ENCODE data around the gene AMN1.
"Not testable (repeated sequence)": the region's sequence is repeated elsewhere in the genome, so short reads cannot be mapped to it uniquely, and the experiment has no call there.

Gene AMN1

GRCh38 chr12:31727192-31727591 is 1.6 kb downstream of the AMN1 start:
- in situ Hi-C loops (cut with MboI; ENCODE audit: low sequenced_read_pairs), result no loop called here
- Histone ChIP-seq H3K27me3 (ENCODE audit: low read depth) (no peaks in the 10 kb centered on the region), H3K4me3 (no peak overlapping the region), H3K4me1 (peaks cover 5% of the 10 kb centered on the region; the same call in 1 of the 2 replicates), H3K9me3 (peaks cover 5% of the 10 kb centered on the region; the same call in 1 of the 2 replicates), H3K36me3 (replicated peaks) (no peaks in the 10 kb centered on the region)
- no peak for DNase-seq (ENCODE audit: low spot score in 2 of 2)

DNA sequence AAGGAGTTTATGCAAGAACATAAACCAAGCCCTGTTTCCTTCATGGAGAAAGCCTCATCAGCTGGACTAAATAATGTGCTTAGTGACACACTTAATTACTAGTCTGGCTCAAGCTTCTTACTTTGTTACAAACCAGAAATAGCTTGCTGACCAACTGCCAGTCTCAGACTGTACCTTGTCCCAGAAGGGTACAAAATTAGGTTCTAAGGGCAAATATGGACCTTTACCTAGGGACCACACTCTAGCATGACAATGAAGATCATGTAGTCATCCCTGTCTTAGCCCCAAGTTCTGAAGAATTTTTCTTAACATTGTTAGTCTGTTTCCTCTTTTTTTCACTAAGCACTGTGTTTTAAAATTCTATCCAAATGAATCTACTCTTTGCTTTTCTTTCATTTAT is 2.2 kb downstream of the AMN1 start:
- DNase-seq (ENCODE audit: low spot score in 2 of 2), result no peak
- Histone ChIP-seq H3K4me3 (no peak overlapping the region), H3K36me3 (replicated peaks) (no peaks in the 10 kb centered on the region), H3K9me3 (peaks cover 5% of the 10 kb centered on the region; the same call in 1 of the 2 replicates), H3K4me1 (peaks cover 5% of the 10 kb centered on the region; the same call in 1 of the 2 replicates), H3K27me3 (ENCODE audit: low read depth) (no peaks in the 10 kb centered on the region)
- in situ Hi-C loops (cut with MboI; ENCODE audit: low sequenced_read_pairs), result no loop called here

GRCh38 chr12:31724557-31724956 is 4.3 kb downstream of the AMN1 start:
- in situ Hi-C loops (cut with MboI; ENCODE audit: low sequenced_read_pairs), result no loop called here
- DNase-seq (ENCODE audit: low spot score in 2 of 2), result no peak
- H3K4me3 ChIP-seq, result no peak overlapping the region
- peaks cover 2% of the 10 kb centered on the region; the same call in 1 of the 2 replicates for H3K9me3 ChIP-seq
- H3K4me1 ChIP-seq, result peaks cover 4% of the 10 kb centered on the region; the same call in 1 of the 2 replicates
- no peaks in the 10 kb centered on the region for H3K27me3 ChIP-seq (ENCODE audit: low read depth)
- H3K36me3 ChIP-seq (replicated peaks), result no peaks in the 10 kb centered on the region

DNA sequence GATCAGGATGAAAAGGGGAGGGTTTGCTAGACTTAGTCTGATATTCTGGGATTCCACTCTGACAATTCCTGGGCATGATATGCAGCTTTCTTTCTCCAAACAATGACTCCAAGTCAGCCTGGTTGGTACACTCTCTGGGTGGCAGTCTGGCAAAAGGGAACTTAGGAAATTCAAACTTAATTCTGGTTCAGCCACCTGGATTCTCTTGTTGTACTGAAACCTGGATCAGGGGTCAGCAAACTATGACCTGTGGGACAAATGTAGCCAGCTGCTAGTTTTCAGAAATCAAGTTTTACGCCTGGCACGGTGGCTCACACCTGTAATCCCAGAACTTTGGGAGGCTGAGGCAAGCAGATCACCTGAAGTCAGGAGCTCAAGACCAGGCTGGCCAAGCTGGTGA is 6.2 kb downstream of the AMN1 start:
- no peaks in the 10 kb centered on the region for H3K27me3 ChIP-seq (ENCODE audit: low read depth)
- no peak for DNase-seq (ENCODE audit: low spot score in 2 of 2)
- in situ Hi-C loops (cut with MboI; ENCODE audit: low sequenced_read_pairs), result no loop called here
- H3K36me3 ChIP-seq (replicated peaks), result no peaks in the 10 kb centered on the region
- H3K9me3 ChIP-seq, result no peaks in the 10 kb centered on the region
- H3K4me1 ChIP-seq, result no peaks in the 10 kb centered on the region
- no peak overlapping the region for H3K4me3 ChIP-seq

DNA sequence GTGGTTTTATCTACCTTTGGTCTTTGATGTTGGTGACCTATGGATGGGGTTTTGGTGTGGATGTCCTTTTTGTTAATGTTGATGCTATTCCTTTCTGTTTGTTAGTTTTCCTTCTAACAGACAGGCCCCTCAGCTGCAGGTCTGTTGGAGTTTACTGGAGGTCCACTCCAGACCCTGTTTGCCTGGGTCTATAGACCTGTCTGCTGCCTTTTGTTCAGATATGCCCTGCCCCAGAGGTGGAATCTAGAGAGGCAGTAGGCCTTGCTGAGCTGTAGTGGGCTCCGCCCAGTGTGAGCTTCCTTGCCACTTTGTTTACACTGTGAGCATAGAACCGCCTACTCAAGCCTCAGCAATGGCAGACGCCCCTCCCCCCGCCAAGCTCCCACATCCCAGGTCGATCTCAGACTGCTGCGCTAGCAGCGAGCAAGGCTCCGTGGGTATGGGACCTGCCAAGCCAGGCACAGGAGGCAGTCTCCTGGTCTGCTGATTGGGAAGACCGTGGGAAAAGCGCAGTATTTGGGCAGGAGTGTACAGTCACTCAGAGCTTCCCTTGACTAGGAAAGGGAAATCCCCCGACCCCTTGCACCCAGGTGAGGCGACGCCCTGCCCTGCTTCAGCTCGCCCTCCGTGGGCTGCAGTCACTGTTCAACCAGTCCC is 10.2 kb downstream of the AMN1 start:
- H3K4me3 ChIP-seq; H3K27me3 ChIP-seq (ENCODE audit: low read depth); in situ Hi-C loops (cut with MboI; ENCODE audit: low sequenced_read_pairs); H3K36me3 ChIP-seq (replicated peaks); DNase-seq (ENCODE audit: low spot score in 2 of 2); H3K4me1 ChIP-seq; H3K9me3 ChIP-seq: not testable (repeated sequence)

GRCh38 chr12:31716998-31717397 is 11.8 kb downstream of the AMN1 start:
- H3K4me3 ChIP-seq; H3K4me1 ChIP-seq; H3K27me3 ChIP-seq (ENCODE audit: low read depth); H3K9me3 ChIP-seq; DNase-seq (ENCODE audit: low spot score in 2 of 2); H3K36me3 ChIP-seq (replicated peaks); in situ Hi-C loops (cut with MboI; ENCODE audit: low sequenced_read_pairs): not testable (repeated sequence)

DNA sequence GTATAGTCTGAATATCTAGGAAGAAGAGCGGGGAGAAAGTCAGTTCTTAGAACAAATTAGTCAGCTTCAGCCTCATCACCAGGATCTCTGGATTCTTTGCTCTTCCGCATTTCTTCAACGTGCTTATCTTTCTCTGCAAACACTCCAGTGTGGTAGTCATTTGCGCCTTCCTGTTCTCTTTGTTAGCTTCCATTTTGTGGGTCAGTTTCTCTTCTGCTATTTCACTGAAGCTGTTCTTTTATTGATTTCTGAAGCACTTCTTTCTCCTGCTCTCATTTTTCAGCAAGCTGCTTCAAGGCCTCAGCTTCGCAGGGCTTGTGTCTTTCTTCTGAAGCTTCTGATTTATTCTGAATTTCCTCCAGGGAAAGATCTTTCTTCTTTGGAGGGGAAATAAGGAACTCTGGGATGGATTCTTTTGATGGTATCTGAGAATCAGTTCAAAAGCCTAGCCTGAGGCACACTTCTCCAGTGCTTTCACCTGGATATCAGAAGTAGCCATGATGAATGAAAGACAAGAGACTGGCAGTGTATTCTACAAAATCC is 13.5 kb downstream of the AMN1 start:
- no peak for DNase-seq (ENCODE audit: low spot score in 2 of 2)
- no peaks in the 10 kb centered on the region for H3K4me1 ChIP-seq
- no peaks in the 10 kb centered on the region for H3K9me3 ChIP-seq
- no peaks in the 10 kb centered on the region for H3K36me3 ChIP-seq (replicated peaks)
- in situ Hi-C loops (cut with MboI; ENCODE audit: low sequenced_read_pairs), result no loop called here
- H3K4me3 ChIP-seq, result no peak overlapping the region
- no peaks in the 10 kb centered on the region for H3K27me3 ChIP-seq (ENCODE audit: low read depth)

DNA sequence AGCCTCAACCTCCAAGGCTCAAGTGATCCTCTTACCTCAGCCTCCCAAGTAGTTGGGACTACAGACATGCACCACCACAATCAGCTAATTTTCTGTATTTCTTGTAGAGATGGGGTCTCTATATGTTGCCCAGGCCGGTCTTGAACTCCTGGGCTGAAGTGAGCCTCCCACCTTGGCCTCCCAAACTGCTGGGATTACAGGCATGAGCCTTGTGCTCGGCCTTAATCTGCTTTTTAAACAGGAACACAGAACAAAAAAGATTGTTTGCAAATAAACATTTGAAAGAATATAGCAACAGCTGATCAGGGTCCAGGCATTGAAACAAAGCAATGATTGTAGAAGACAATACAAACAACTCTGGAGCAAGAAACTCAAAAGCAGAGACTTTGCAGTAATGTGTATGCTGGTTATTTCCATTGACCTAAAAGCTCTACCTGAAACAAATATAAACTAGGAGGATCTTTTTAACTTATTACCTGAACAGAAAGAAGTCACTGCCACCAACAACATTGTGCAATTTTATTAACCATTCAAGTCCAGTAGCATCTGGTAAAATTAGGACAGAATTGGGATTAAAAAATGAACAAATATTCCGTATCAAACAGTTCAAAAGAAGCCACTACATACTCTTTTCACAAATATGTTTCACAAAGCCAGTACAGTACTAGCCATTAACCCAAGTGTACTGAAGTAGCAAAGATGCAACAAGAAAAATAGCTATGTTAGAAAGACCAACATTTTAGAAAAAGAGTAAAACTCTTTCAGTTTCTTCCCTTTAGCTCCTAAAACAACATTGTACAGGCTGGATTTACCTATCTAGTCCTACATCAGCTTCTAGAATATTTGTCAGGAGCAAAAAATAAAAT is 14.2 kb downstream of the AMN1 start:
- Histone ChIP-seq H3K36me3 (replicated peaks) (no peaks in the 10 kb centered on the region), H3K4me1 (no peaks in the 10 kb centered on the region), H3K9me3 (no peaks in the 10 kb centered on the region), H3K27me3 (ENCODE audit: low read depth) (no peaks in the 10 kb centered on the region), H3K4me3 (no peak overlapping the region)
- in situ Hi-C loops (cut with MboI; ENCODE audit: low sequenced_read_pairs), result no loop called here
- no peak for DNase-seq (ENCODE audit: low spot score in 2 of 2)

GRCh38 chr12:31712877-31713276 is 15.9 kb downstream of the AMN1 start:
- DNase-seq (ENCODE audit: low spot score in 2 of 2), result no peak
- Histone ChIP-seq H3K4me3 (no peak overlapping the region), H3K4me1 (no peaks in the 10 kb centered on the region), H3K27me3 (ENCODE audit: low read depth) (no peaks in the 10 kb centered on the region), H3K36me3 (replicated peaks) (no peaks in the 10 kb centered on the region), H3K9me3 (0 out of 2 replicates have a peak, but pooled peaks cover under 1% of the 10 kb centered on the region)
- in situ Hi-C loops (cut with MboI; ENCODE audit: low sequenced_read_pairs), result no loop called here

DNA sequence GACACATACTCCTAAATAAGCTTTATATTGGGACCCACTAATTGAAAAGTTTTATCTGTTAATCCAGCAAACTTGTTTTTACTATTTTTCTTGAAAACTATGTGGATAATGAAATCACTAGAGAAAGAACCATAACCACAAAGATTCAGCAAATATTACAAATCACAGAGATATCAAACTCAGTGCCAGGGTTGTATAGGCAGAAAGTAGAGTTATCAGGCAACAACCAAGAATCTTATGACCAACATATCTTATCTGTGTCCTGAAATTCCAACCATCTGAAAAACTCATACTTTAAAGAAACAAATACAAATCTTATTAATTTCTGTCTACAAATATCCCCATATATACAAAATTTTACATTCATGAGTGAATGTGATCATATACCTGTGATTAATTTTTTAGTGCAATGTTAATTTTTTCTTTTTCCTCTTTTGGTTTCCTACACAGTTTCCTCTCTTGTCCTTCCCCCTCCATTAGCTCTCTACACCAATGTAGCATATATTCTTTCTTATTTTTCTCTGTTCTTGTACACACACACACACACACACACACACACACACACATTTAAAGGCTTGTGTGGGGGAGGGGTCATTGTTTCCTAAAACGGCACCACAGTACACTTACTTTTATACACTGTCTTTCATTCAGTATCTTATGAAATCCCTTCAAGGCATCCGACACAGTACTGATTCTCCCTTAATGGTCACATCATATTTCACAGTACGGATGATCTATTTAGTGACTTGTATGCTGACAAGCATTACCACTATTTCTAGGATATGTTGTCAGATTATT is 18.6 kb downstream of the AMN1 start:
- no peaks in the 10 kb centered on the region for H3K36me3 ChIP-seq (replicated peaks)
- no peak for DNase-seq (ENCODE audit: low spot score in 2 of 2)
- H3K9me3 ChIP-seq, result peaks cover 6% of the 10 kb centered on the region; the same call in 1 of the 2 replicates
- no peaks in the 10 kb centered on the region for H3K27me3 ChIP-seq (ENCODE audit: low read depth)
- H3K4me3 ChIP-seq, result no peak overlapping the region
- in situ Hi-C loops (cut with MboI; ENCODE audit: low sequenced_read_pairs), result no loop called here
- no peaks in the 10 kb centered on the region for H3K4me1 ChIP-seq

DNA sequence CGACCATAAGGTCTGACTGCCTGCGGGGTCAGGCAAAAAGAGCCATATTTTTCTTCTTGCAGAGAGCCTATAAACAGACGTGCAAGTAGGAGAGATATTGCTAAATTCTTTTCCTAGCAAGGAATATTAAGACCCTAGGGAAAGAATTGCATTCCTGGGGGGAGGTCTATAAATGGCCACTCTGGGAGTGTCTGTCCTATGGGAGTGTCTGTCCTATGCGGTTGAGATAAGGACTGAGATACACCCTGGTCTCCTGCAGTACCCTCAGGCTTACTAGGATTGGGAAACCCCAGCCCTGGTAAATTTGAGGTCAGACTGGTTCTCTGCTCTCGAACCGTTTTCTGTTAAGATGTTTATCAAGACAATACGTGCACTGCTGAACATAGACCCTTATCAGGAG is 20.7 kb downstream of the AMN1 start:
- H3K27me3 ChIP-seq (ENCODE audit: low read depth); H3K36me3 ChIP-seq (replicated peaks); in situ Hi-C loops (cut with MboI; ENCODE audit: low sequenced_read_pairs); H3K4me1 ChIP-seq; H3K4me3 ChIP-seq; H3K9me3 ChIP-seq; DNase-seq (ENCODE audit: low spot score in 2 of 2): not testable (repeated sequence)

- peaks cover 6% of the 10 kb centered on the region; the same call in 1 of the 2 replicates for H3K9me3 ChIP-seq
- H3K4me3 ChIP-seq, result no peak overlapping the region
- H3K36me3 ChIP-seq (replicated peaks), result no peaks in the 10 kb centered on the region
- H3K4me1 ChIP-seq, result no peaks in the 10 kb centered on the region
- no peaks in the 10 kb centered on the region for H3K27me3 ChIP-seq (ENCODE audit: low read depth)
- no peak for DNase-seq (ENCODE audit: low spot score in 2 of 2)
- in situ Hi-C loops (cut with MboI; ENCODE audit: low sequenced_read_pairs), result no loop called here
Measured at GRCh38 chr12:31705621-31706020, 23.2 kb downstream of the AMN1 start.

DNA sequence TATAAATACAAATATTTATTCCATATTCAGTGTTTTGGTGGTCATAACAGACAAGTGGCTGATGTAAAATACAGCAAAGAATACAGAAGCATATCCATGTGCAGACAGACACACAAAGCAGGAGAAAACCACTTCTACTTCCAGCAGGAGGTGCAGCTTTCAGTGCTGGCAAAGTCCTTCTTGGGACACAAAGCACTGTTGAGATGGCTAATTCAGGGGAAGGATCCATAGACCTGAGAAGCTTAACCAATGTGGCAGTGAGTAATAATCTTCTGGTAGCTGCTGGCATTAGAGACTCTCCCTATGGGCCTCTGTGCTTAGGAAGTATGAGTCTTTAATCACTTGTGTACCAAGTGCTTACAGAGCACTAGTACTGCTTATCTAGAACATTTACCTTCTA is 26.8 kb downstream of the AMN1 start:
- Histone ChIP-seq H3K4me3 (no peak overlapping the region), H3K27me3 (ENCODE audit: low read depth) (no peaks in the 10 kb centered on the region), H3K9me3 (no peaks in the 10 kb centered on the region), H3K36me3 (replicated peaks) (no peaks in the 10 kb centered on the region), H3K4me1 (no peaks in the 10 kb centered on the region)
- in situ Hi-C loops (cut with MboI; ENCODE audit: low sequenced_read_pairs), result no loop called here
- DNase-seq (ENCODE audit: low spot score in 2 of 2), result no peak

Measured in HAP-1 (cell line).